Skin epidermis (tissue), 12 donors: ENCODE measurements around the gene ABCC3.
"Not testable (repeated sequence)": the region's sequence is repeated elsewhere in the genome, so short reads cannot be mapped to it uniquely, and the experiment has no call there.

Experiments
- H3K27ac ChIP-seq, 21 experiments: fragments of 200-600 bp; sonication (generic) in 11 of 21; one replicate each; pipeline ENCODE4 v1.5.0; 2020; ENCODE audit warnings: mild to moderate bottlenecking in 3 of 21, inconsistent platforms in 2 of 21, moderate library complexity in 2 of 21
- H3K4me3 ChIP-seq, 7 experiments: fragments of 200-600 bp; sonication (generic) in 2 of 7; one replicate each; pipeline ENCODE4 v1.5.0; 2020; ENCODE audit warnings: inconsistent platforms in 2 of 7, mild to moderate bottlenecking in 2 of 7, moderate library complexity in 1 of 7

The ABCC3 gene

GRCh38 chr17:50719924-50720794 lies 85.5 kb downstream of the ABCC3 start:
- Histone ChIP-seq H3K4me3 (peak overlapping the region; percentile 84 to 99 (median 94)), H3K27ac (peak overlapping the region; percentile 84 to 99 (median 96))

DNA sequence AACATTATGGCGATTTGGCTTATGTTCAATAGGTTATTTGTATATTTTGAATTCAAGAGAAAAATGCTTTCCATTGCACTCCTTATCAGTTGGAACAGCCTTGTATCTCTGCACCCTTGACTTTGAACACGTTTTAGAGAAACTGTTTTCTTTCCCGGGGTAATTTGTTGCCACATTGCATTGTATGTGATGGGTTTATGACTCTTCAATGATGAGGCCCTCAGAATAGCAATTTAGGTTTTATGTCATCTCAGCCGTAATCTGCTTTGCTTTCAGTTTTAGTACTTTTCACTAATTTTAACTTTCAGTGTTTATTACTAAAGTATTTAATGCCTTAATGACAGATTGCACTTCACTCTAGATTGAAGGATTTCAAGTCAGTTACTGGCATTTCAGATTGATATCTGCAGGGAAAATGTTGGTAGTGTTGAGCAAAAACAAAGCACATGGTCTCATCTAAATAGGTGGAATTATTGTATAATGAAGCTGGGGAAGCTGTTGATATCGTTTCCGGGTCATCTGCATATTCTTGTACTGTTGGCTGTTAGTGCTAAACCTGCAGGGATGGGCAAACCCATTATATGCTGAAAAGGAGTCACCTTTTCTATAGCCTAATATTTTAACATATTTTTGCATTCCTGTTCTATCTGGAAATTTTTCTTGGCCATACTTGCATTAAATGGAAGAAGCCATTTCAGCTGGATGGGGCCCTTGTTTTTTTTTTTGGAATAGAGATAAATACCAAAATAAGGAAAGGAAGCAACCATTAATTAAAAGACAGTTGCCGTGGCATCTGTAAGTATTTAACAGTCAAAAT lies 86.7 kb downstream of the ABCC3 start:
- Histone ChIP-seq H3K27ac (peak overlapping the region in 10 of 21 experiments; percentile 7 to 99 (median 94)), H3K4me3 (peak overlapping the region; percentile 84 to 99 (median 94))

DNA sequence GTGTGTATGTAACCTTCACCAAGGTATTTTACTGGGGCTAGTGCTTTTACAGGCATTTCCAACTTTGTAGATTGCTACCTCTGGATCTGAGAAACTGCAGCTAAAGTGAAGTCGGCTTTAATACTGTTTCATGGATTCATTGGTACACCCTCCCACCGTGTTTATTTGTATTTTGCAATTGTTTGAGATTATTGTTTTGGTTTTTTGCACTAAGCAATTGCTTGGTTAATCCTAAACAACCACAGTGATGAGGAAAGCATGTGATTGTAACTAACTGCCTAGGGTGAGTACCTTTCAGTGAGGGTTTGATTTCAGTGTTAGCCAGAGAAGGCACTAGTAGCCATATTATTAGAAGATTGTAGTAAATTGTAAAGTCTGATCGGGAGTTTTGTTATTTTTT lies 88.1 kb downstream of the ABCC3 start:
- Histone ChIP-seq H3K4me3 (no peak overlapping the region), H3K27ac (no peak overlapping the region)

DNA sequence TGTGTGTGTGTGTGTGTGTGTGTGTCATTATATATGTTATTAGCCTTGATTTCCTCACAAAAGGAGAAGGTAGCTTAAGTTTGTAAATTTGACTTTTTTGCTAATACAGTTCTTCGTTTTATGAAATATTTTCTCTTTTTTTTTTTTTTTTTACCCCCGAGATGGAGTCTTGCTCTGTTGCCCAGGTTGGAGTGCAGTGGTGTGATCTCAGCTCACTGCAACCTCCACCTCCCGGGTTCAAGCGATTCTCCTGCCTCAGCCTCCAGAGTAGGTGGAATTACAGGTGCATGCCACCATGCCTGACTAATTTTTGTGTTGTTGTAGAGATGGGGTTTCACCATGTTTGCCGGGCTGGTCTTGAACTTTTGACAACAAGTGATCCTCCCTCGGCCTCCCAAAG lies 89.9 kb downstream of the ABCC3 start:
- H3K4me3 ChIP-seq, H3K27ac ChIP-seq: not testable (repeated sequence)

GRCh38 chr17:50725769-50726655 lies 91.3 kb downstream of the ABCC3 start:
- Histone ChIP-seq H3K27ac (no peak overlapping the region), H3K4me3 (no peak overlapping the region)

DNA sequence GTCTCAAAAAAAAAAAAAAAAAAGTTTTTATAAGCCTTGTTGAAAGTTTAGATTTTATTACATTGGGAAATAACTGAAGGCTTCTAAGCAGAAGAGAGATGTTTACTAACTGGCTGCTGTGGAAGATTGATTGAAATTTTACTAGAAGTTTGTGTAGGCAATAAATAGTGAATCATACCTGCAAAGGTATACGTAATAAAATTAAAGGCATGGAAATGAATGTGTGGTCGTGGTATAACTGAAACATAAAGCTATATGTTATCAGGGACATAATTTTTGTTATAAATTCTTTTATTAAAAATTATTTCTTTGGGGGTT lies 93.4 kb downstream of the ABCC3 start:
- Histone ChIP-seq H3K27ac (no peak overlapping the region), H3K4me3 (no peak overlapping the region)

DNA sequence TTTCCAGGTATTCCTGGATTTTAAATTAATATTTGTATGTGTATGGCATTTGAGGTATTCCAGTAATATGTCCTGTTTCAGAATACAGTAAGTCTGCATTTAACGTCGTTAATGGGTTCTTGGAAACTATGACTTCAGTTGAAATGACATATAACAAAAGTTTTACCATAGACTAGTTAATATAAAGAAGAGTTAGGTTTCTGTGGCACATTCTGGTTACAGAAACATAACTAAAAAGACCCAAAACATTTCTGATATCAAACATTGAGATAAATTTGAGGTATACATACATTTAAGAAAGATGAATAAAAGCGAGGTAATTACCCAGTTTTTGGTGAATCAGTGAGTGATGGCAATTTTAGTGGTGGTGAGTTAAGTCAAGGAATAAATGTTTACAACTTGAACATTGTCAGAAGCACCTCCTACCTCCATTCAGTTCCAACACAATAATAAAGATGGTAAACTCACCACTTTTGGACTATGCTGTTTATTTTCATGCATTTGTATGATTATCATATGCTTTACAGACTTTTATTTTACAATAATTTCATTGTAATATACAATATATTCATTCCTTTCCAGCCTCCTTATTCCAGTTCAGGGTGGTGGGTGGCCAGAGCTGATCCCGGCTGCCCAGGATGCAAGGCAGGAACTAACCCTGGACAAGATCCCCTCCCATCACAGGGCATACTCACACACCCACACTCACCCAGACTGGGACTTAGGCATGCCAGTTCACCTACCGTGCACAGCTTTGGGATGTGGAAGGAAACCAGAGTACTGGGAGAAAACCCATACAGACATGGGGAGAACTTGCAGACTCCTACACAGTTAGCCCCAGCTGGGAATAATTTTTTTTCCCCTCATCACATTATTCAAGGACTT lies 94.4 kb downstream of the ABCC3 start:
- Histone ChIP-seq H3K4me3 (no peak overlapping the region), H3K27ac (no peak overlapping the region)

DNA sequence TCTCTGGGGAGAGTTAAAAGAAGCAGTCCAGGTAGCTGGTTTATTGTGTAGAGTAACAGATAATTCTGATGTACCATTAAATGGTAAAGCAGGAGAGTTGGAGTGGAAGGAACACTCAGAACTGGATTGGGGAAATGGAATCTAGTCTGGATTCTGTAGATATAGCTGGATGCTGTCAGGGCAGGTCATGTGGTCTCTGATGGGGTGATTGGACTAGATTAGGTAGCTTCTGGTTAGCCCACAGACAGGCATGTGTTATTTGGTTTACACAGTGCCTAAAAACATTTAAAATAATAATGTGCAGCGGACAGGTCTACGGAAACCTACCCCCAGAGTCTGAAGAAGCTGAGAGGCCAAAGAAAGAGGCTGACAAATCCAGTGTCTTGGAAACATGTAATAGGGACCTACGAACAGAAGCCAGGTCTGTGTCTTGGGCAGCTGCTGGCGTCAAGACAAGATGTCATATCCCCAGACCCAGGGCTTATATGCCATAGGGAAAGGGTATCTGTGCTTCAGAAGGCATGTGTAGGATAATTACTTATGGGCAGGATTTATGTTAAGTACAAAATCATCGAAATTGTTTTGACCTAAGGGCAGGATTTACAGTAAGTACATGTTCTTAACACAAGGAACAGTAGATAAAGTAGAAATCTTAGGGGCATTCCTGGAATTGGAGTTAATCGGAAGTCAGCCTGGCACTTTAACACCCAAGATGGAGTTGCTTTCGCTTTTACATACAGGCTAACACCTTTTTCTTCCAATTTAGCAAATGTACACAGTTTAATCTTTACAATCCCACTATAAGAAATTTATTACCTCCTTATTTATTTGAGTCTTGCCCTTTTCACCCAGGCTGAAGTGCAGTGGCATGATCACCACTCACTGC lies 97.1 kb downstream of the ABCC3 start:
- Histone ChIP-seq H3K4me3 (no peak overlapping the region), H3K27ac (peak overlapping the region in 1 of 21 experiments; percentile 29)

DNA sequence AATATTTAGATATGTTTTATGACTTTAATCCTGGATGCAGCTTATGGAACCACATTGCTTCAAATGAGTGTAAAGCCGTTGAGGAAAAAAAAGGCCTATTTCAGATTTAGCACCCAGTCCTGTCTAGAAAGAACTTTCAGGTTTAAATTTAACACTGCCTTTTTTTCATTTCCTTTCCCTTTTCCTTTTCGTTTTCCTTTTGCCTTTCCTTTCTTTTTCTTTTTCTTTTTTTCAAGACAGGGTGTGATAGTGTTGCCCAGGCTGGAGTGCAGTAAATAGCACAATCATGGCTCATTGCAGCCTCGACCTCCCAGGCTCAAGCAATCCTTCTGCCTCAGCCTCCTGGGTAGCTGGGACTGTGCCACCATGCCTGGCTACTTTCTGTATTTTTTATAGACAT lies 100.6 kb downstream of the ABCC3 start:
- no peak overlapping the region for H3K4me3 ChIP-seq
- no peak overlapping the region for H3K27ac ChIP-seq

DNA sequence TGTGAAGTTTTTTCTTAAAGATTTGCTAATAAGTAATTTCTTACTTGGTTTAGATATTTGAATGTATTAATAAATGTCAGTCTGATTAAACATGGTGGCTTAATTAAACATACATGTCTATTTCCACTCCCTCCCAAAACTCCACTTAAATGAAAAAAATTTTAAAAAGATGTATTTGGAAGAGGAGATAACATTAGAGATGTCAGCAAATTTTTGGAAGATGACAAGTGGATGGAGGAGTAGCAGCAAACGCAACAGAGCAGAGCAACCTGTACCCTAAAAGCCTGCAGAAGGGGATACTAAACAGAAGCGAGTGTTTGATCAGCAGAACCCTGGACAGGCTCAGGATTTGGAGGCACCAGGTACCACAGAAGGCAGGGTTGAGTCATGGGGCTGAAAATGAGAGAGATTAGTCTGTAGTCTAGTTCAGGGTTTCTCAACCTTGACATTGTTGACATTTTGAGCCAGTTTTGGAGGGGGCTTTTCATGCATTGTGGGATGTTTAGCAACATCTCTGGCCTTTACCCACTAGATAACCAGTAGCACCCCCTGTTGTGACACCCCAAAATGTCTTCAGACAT lies 102.5 kb downstream of the ABCC3 start:
- no peak overlapping the region for H3K27ac ChIP-seq
- no peak overlapping the region for H3K4me3 ChIP-seq

- Histone ChIP-seq H3K4me3 (no peak overlapping the region), H3K27ac (no peak overlapping the region)
Measured at GRCh38 chr17:50739098-50739497, 104.4 kb downstream of the ABCC3 start.
